Fibroblast of villous mesenchyme (primary cell): Measurements from ENCODE around the gene NR1D2. TPM values are rescaled to one million over a fixed set of nuclear protein-coding genes. Genes with fewer than 3 reads are reported as not detected.

Experiments
- DNase-seq: peaks from one replicate; pipeline ENCODE4 v3.0.0-alpha.2; 2010; ENCODE audit warnings: low read depth
- H3K4me3 ChIP-seq: 2 replicates; pipeline ENCODE4 v1.5.1; 2011; ENCODE audit warnings: low read depth, mild to moderate bottlenecking, low read length
- total RNA-seq: library from RNA; depleted of rRNA; stranded (reverse); fragments of >200 nt; gene quantifications from 2 replicates; pipeline ENCODE4 v1.2.3, GENCODE V29; 2012
- TF ChIP-seq, protein P1 (sequence below): IDR thresholded peaks from 2 replicates; pipeline ENCODE4 v1.5.1; 2012; ENCODE audit warnings: low read depth, mild to moderate bottlenecking, low read length; ENCODE audit not compliant: insufficient read depth

Gene NR1D2
- total RNA-seq, 1 donor, result 35.8 TPM

DNA sequence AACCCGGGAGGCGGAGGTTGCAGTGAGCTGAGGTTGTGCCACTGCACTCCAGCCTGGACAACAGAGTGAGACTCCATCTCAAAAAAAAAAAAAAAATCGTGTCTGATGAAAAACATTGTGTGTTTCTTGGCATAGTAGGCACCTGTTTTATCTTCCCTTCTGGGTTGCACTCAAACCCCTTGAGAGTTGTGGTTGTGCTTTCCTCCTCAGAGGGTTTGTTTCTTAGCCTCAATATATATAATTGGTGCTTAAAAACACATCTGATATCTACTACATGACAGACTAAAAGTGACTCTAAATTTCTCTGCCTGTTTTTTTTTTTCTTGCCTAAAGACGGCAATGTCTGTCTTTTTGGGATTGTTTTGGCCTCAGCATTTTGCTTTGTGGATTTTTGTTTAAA, 7.6 kb downstream of the NR1D2 start:
- no peak overlapping the region for H3K4me3 ChIP-seq
- no peak for DNase-seq
- TF ChIP-seq, protein P1, sequence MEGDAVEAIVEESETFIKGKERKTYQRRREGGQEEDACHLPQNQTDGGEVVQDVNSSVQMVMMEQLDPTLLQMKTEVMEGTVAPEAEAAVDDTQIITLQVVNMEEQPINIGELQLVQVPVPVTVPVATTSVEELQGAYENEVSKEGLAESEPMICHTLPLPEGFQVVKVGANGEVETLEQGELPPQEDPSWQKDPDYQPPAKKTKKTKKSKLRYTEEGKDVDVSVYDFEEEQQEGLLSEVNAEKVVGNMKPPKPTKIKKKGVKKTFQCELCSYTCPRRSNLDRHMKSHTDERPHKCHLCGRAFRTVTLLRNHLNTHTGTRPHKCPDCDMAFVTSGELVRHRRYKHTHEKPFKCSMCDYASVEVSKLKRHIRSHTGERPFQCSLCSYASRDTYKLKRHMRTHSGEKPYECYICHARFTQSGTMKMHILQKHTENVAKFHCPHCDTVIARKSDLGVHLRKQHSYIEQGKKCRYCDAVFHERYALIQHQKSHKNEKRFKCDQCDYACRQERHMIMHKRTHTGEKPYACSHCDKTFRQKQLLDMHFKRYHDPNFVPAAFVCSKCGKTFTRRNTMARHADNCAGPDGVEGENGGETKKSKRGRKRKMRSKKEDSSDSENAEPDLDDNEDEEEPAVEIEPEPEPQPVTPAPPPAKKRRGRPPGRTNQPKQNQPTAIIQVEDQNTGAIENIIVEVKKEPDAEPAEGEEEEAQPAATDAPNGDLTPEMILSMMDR, result no peak

DNA sequence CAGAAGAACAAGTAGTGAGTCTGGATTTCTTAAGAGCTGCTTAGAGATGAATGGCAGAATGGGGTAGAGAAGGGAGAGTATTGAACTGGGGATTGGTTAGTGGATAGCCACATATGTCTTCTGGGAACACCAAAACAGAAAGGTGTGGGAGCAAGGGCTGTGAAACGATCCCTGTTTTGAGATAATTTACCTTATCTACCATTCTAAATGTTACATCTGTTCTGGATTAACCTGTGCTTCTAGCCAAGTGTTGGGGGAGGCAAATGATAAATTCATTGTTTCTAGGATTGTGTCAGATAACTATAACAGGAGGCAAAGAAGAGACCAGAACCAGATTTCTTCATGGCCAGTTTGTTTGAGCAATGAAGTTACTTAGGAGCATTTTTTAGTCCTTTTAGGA, 8.4 kb downstream of the NR1D2 start:
- H3K4me3 ChIP-seq, result no peak overlapping the region
- DNase-seq, result no peak
- TF ChIP-seq, protein P1, result no peak

- H3K4me3 ChIP-seq, result no peak overlapping the region
- no peak for DNase-seq
- TF ChIP-seq, protein P1, result no peak
These were observed 9.1 kb downstream of the NR1D2 start for GRCh38 chr3:23954144-23954543.

DNA sequence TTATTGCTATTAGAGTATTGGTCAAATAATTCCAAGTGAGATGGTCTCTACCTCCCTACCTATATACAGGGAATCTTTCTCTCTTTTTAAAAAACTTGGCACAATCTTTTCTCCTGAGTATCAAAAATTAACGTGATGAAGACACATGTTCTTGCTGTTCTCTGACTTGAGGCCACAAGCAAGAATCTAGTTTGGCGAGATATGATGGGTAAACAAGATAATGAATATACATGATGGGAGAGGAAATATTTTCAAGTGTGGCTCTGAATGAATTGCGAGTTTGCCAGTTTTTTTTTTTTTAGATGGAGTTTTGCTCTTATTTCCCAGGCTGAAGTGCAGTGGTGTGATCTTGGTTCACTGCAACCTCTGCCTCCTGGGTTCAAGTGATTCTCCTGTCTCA, 11.6 kb downstream of the NR1D2 start:
- TF ChIP-seq, protein P1, result no peak
- DNase-seq, result no peak
- H3K4me3 ChIP-seq, result no peak overlapping the region

DNA sequence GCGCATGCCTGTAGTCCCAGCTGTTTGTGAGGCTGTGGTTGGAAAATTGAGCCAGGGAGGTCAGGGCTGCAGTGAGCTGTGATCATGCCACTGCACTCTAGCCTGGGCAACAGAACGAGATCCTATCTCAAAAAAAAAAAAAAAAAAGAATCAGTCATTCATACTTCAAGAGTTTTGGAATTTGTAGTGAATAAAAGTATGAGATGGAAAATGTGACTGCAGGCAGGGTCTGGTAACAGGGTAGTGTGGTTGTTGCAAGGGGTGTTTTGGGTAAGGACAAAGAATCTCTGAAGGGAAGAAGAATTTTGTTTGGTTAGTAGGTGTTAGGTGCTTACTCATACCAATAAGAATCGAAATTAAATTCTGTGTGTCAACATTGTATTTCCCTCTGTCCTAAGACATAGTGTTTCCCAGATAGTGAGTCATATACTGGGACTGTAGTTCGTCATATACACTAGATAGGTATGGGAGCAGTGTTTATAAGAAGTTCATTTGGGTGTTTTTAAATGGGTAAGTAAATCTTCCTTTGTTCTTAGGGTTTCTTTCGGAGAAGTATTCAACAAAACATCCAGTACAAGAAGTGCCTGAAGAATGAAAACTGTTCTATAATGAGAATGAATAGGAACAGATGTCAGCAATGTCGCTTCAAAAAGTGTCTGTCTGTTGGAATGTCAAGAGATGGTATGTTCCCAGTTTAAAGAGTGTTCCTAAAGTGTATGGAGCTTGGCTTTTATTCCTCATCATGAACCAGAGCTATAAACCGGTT, 14.2 kb downstream of the NR1D2 start:
- TF ChIP-seq, protein P1, result no peak
- no peak overlapping the region for H3K4me3 ChIP-seq
- DNase-seq, result peak; percentile 87

DNA sequence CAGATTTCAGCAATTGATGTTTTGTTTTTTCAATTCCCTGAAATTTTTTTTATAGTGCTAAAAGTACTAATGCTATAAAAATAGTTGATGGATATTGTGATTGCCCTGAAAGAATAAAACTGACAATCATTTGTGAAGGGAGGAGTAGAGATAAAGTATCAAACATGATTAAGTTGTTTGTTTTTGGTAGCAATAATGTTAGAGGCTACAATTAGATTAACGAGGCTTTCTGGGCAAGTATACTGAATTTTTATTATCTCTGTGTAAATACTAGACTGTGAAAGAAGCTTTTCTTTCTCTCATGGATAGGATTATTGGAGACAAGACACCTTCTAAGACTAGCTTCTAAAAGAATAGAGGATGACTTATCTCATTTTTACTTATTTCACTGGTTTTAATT, 15.6 kb downstream of the NR1D2 start:
- DNase-seq, result no peak
- no peak overlapping the region for H3K4me3 ChIP-seq
- TF ChIP-seq, protein P1, result no peak

- H3K4me3 ChIP-seq, result no peak overlapping the region
- TF ChIP-seq, protein P1, result no peak
- DNase-seq, result no peak
These were observed 16.0 kb downstream of the NR1D2 start for GRCh38 chr3:23961066-23961465.
